Measurements from ENCODE around the gene HCRTR1. TPM values are rescaled to one million over a fixed set of nuclear protein-coding genes. Genes with fewer than 3 reads are reported as not detected.
"Not testable (repeated sequence)": the region's sequence is repeated elsewhere in the genome, so short reads cannot be mapped to it uniquely, and the experiment has no call there.

The HCRTR1 gene
- total RNA-seq, 2 experiments from 2014 or later = not detected

DNA sequence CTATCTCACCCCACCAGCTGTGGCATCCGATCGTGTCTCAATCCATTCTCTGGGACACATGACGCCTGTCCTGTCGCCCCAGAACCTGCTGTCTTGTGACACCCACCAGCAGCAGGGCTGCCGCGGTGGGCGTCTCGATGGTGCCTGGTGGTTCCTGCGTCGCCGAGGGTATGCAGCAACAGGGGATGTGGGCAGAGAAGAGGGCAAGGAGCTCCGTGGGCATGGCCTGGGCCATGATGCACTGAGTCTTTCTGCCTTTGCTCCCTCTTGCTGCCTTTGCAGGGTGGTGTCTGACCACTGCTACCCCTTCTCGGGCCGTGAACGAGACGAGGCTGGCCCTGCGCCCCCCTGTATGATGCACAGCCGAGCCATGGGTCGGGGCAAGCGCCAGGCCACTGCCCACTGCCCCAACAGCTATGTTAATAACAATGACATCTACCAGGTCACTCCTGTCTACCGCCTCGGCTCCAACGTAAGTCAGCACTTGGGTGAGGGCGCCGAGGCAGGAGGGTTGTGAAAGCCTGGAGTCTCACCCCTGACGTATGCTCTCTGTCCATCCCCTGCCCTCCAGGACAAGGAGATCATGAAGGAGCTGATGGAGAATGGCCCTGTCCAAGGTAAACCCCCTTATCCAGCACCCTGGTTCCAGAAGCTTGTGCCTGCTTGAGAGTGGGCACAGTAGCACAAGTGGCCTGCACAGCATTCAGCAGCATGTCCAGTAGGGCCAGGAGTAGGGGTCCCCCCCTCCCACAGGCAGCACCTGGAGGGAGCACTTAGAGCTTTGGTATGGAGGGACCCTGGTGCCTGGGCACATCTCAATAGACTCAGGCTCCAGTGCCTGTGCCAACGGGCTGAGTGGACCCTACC, 32.4 kb upstream of the HCRTR1 start:
- intact Hi-C loops (cut with micrococcal nuclease) = no loop called here
- CTCF ChIA-PET = no interaction called here

DNA sequence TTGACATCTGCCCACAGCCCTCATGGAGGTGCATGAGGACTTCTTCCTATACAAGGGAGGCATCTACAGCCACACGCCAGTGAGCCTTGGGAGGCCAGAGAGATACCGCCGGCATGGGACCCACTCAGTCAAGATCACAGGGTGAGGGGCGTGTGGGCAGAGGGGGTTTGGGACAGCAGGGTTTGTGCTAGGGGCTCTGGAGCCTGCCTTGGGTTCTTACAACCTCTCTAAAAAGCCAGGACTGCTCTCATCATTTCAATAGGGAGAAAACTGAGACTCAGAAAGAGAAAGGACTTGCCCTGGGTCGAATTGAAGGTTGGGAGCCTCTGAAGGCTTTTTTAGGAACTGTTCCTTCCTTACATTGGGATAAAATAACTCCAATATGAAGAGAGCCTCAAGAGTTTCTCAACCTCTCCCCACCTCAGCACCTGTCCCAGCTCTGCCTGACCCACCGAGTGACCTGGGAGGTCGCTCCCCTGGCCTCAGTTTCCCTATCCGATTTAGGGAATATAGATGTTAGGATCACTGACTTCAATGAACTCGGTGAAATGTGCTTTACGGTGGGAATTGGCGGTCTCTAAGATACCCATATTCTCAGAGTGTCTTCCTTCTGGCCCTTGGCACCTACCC, 31.6 kb upstream of the HCRTR1 start:
- intact Hi-C loops (cut with micrococcal nuclease) = no loop called here
- peaks cover 2% of the 10 kb centered on the region for H3K4me1 Mint-ChIP-seq (ENCODE audit: low read depth)
- CTCF ChIA-PET = no interaction called here
- H3K36me3 Mint-ChIP-seq (ENCODE audit: low read depth) = no peaks in the 10 kb centered on the region
- no peak overlapping the region for H3K4me3 Mint-ChIP-seq
- H3K27me3 Mint-ChIP-seq (ENCODE audit: low read depth) = peaks cover 14% of the 10 kb centered on the region
- no peak for DNase-seq
- no peak overlapping the region for H3K27ac Mint-ChIP-seq
- no peaks in the 10 kb centered on the region for H3K9me3 Mint-ChIP-seq

More for the DNA sequence above, 32.4 kb upstream of the HCRTR1 start:
- Mint-ChIP-seq H3K4me1 (ENCODE audit: low read depth) (peaks cover 2% of the 10 kb centered on the region), H3K9me3 (no peaks in the 10 kb centered on the region), H3K27ac (no peak overlapping the region), H3K4me3 (no peak overlapping the region), H3K27me3 (ENCODE audit: low read depth) (peaks cover 14% of the 10 kb centered on the region), H3K36me3 (ENCODE audit: low read depth) (no peaks in the 10 kb centered on the region)
- no peak for DNase-seq

DNA sequence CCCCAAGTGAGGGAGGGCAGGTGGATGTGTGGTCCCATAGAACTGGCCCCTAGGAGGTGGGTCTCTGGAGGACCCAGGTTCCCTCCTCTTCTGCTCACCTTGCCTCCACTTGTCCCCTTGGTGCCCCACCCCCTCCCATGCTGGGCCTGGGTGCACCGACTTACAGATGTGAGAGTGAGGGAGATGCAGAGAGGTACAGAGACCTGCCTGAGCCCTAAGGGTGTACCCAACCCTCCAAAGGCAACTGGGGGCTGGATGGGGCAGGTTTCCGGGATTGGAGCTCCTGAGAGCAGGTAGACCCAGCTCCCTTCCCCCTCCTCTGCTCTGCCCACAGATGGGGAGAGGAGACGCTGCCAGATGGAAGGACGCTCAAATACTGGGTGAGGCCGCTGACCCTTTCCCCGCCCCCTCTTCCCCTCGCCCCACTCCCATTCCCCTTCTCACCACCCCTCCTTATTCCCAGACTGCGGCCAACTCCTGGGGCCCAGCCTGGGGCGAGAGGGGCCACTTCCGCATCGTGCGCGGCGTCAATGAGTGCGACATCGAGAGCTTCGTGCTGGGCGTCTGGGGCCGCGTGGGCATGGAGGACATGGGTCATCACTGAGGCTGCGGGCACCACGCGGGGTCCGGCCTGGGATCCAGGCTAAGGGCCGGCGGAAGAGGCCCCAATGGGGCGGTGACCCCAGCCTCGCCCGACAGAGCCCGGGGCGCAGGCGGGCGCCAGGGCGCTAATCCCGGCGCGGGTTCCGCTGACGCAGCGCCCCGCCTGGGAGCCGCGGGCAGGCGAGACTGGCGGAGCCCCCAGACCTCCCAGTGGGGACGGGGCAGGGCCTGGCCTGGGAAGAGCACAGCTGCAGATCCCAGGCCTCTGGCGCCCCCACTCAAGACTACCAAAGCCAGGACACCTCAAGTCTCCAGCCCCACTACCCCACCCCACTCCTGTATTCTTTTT, 30.8 kb upstream of the HCRTR1 start:
- Mint-ChIP-seq H3K4me1 (ENCODE audit: low read depth) (peaks cover 2% of the 10 kb centered on the region), H3K36me3 (ENCODE audit: low read depth) (no peaks in the 10 kb centered on the region), H3K4me3 (no peak overlapping the region), H3K9me3 (no peaks in the 10 kb centered on the region), H3K27ac (no peak overlapping the region), H3K27me3 (ENCODE audit: low read depth) (peaks cover 14% of the 10 kb centered on the region)
- CTCF ChIA-PET = interaction anchor here (1.6 kb wide), 1 partner anchor 119 kb away, joined by 3 read pairs; no protein-coding TSS in a partner anchor
- intact Hi-C loops (cut with micrococcal nuclease) = no loop called here
- no peak for DNase-seq

DNA sequence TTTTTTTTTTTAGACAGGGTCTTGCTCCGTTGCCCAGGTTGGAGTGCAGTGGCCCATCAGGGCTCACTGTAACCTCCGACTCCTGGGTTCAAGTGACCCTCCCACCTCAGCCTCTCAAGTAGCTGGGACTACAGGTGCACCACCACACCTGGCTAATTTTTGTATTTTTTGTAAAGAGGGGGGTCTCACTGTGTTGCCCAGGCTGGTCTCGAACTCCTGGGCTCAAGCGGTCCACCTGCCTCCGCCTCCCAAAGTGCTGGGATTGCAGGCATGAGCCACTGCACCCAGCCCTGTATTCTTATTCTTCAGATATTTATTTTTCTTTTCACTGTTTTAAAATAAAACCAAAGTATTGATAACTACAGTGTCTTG, 30.2 kb upstream of the HCRTR1 start:
- CTCF ChIA-PET = interaction anchor here (1.6 kb wide), 1 partner anchor 118 kb away, joined by 3 read pairs; no protein-coding TSS in a partner anchor
- H3K4me3 Mint-ChIP-seq; H3K9me3 Mint-ChIP-seq; H3K36me3 Mint-ChIP-seq (ENCODE audit: low read depth); H3K4me1 Mint-ChIP-seq (ENCODE audit: low read depth); H3K27ac Mint-ChIP-seq; DNase-seq; intact Hi-C loops (cut with micrococcal nuclease): not testable (repeated sequence)
- H3K27me3 Mint-ChIP-seq (ENCODE audit: low read depth) = peaks cover 14% of the 10 kb centered on the region

DNA sequence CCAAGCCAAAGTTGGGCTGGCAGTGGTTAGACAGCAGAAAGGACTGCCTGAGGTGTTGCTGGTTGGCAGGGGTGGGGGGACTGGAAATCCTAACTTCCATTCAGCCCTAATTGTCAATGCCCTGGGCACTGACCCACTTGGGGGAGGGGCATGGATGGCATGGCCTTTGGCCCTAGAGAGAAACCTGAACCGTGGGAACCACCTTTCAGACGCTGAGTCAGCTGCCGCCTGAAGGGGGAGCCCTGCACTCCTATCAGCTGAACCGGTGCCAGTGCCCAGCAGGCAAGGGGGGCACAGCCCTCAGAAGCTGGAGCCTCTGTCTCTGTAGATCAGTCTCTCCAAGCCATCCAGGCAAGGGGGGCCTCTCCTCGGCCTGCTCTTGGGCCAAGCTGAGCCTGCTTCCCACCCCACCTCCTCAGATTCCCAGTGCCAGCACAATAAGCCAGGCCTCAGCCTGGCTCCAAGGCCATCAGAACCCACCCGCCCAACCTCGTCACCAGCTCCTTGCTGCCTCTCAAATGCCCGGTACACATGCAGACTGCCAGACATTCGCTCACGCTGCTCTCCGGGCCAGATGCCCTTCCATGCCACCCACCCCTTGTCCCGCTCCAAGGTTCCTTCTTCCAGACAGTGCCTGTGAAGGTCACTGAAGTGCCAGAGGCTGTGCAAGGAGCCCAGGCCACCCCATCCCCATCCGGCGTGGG, 29.6 kb upstream of the HCRTR1 start:
- DNase-seq = peak; percentile 67
- CTCF ChIA-PET = interaction anchor here (1.6 kb wide), 1 partner anchor 117 kb away, joined by 3 read pairs; no protein-coding TSS in a partner anchor
- intact Hi-C loops (cut with micrococcal nuclease) = no loop called here
- Mint-ChIP-seq H3K27ac (no peak overlapping the region), H3K36me3 (ENCODE audit: low read depth) (no peaks in the 10 kb centered on the region), H3K9me3 (no peaks in the 10 kb centered on the region), H3K4me3 (no peak overlapping the region), H3K27me3 (ENCODE audit: low read depth) (peaks cover 14% of the 10 kb centered on the region), H3K4me1 (ENCODE audit: low read depth) (peaks cover 2% of the 10 kb centered on the region)

DNA sequence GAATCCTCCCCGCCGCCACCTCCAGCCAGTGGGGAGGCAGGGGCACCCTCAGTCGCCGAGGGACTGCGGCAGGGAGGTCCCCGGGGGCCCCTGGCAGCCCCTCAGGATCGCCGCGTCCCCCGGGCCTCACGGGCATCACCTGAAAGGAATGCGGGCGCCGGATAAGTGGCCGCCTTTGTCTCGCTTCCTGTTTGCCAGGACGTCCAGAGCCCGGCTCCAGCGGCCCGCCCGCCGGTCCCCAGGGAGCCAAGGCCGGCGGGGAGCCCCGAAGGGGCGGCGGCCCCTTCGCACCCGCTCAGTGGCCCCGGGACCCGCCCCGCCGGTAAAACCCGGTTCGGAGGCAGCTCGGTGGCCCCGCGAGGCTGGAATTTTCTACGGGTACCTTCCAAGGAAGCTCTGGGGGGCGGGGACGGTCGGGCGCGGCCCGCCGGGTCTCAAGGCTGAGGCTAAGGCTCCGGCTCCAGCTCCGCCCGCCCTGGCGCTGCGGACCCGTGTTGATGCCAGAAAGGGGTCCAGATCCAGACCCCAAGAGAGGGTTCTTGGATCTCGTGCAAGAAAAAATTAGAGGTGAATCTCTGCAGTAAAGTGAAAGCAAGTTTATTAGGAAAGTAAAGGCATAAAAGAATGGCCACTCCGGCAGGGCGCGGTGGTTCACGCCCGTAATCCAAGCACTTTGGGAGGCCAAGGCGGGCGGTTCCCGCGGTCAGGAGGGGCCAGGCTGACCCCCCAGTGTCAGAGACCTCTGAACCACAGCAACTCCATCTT, 28.6 kb upstream of the HCRTR1 start:
- Mint-ChIP-seq H3K36me3 (ENCODE audit: low read depth) (no peaks in the 10 kb centered on the region), H3K27ac (no peak overlapping the region), H3K27me3 (ENCODE audit: low read depth) (peaks cover 16% of the 10 kb centered on the region), H3K9me3 (no peaks in the 10 kb centered on the region), H3K4me1 (ENCODE audit: low read depth) (peaks cover 2% of the 10 kb centered on the region), H3K4me3 (no peak overlapping the region)
- DNase-seq = no peak
- CTCF ChIA-PET = no interaction called here
- intact Hi-C loops (cut with micrococcal nuclease) = no loop called here

DNA sequence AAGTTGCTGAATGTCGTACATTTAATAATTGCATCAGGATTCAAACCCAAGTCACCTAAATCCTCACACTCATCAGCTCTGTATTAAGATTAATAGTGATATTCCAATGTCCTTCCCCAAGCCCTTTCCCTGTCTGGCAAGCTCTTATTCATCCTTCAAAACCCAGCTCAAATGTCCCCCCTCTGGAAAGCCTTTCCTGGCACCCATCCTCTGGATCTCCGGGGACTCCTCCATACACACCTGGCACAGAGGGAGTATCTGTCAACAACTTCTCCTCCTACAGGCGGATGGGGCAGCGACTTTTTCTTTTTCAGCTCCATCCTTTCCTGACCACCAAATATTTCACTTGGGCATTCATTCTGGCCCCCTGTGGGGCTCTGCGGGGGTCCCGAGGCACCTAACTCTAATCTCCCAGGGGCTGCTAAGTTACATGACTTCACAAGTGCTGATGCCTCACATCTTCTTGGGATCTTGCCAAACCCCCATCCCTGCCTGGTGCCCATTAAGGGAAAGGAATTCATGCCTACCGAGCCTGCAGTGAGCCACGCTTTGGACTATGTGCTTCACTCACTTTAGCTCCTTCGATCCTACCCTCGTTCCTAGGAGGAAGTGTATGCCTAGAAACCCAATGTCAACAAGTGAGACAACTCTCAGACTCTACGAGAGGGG, 25.9 kb upstream of the HCRTR1 start:
- DNase-seq = no peak
- H3K4me3 Mint-ChIP-seq = no peak overlapping the region
- H3K4me1 Mint-ChIP-seq (ENCODE audit: low read depth) = peaks cover 2% of the 10 kb centered on the region
- no peaks in the 10 kb centered on the region for H3K9me3 Mint-ChIP-seq
- peaks cover 18% of the 10 kb centered on the region for H3K27me3 Mint-ChIP-seq (ENCODE audit: low read depth)
- CTCF ChIA-PET = interaction anchor here (0.9 kb wide), 1 partner anchor 48 kb away, joined by 4 read pairs; no protein-coding TSS in a partner anchor
- intact Hi-C loops (cut with micrococcal nuclease) = no loop called here
- no peak overlapping the region for H3K27ac Mint-ChIP-seq
- H3K36me3 Mint-ChIP-seq (ENCODE audit: low read depth) = no peaks in the 10 kb centered on the region

DNA sequence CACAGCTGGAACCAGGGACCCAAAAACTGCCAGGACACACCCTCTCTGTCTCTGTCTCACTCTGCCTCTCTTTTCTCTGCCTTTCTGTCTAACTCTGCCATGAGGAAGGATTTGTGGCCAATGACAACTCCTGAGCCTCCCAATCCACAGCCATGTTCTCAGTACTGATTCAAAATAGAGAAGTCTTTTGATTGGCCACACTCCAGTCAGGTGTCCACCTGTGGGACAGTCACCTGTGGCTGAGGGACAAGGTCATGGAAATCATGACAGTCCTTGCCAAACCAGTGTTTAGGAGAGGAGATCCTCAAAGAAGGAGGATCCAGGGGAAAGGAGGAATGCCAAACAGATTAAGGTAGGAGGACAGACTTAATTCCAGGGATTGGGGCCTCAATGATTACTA, 25.4 kb upstream of the HCRTR1 start:
- peaks cover 2% of the 10 kb centered on the region for H3K4me1 Mint-ChIP-seq (ENCODE audit: low read depth)
- no peak overlapping the region for H3K4me3 Mint-ChIP-seq
- H3K27me3 Mint-ChIP-seq (ENCODE audit: low read depth) = peaks cover 18% of the 10 kb centered on the region
- CTCF ChIA-PET = no interaction called here
- no peaks in the 10 kb centered on the region for H3K36me3 Mint-ChIP-seq (ENCODE audit: low read depth)
- H3K9me3 Mint-ChIP-seq = no peaks in the 10 kb centered on the region
- intact Hi-C loops (cut with micrococcal nuclease) = no loop called here
- DNase-seq = no peak
- H3K27ac Mint-ChIP-seq = no peak overlapping the region

DNA sequence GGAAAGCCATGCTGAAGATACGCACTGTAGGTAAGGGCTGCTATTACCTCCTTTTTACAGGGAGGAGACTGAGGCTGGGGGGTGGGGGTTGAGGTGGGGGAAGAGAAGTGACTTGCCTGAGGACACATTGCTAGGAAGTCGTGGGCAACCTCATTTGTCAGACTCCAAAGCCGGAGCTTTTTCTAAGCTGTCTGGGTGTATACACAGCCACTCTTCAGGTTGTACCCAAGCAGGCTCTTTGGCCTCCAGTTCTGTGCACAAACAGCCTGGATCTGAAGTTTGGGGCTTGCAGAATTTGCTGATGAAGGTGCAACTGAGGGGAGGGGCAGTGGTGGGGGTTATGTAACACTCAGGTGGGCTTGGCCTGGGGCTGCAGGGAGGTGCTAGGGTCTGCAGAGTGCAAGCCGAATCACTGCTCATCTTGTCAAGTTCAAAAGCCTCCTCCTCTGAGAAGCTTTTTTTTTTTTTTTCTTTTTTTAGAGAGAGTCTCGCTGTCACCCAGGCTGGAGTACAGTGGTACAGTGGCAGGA, 24.3 kb upstream of the HCRTR1 start:
- CTCF ChIA-PET = no interaction called here
- H3K27me3 Mint-ChIP-seq (ENCODE audit: low read depth) = peaks cover 11% of the 10 kb centered on the region
- H3K4me1 Mint-ChIP-seq (ENCODE audit: low read depth) = no peaks in the 10 kb centered on the region
- H3K27ac Mint-ChIP-seq = no peak overlapping the region
- H3K9me3 Mint-ChIP-seq = no peaks in the 10 kb centered on the region
- intact Hi-C loops (cut with micrococcal nuclease) = no loop called here
- no peak overlapping the region for H3K4me3 Mint-ChIP-seq
- no peaks in the 10 kb centered on the region for H3K36me3 Mint-ChIP-seq (ENCODE audit: low read depth)
- DNase-seq = no peak

DNA sequence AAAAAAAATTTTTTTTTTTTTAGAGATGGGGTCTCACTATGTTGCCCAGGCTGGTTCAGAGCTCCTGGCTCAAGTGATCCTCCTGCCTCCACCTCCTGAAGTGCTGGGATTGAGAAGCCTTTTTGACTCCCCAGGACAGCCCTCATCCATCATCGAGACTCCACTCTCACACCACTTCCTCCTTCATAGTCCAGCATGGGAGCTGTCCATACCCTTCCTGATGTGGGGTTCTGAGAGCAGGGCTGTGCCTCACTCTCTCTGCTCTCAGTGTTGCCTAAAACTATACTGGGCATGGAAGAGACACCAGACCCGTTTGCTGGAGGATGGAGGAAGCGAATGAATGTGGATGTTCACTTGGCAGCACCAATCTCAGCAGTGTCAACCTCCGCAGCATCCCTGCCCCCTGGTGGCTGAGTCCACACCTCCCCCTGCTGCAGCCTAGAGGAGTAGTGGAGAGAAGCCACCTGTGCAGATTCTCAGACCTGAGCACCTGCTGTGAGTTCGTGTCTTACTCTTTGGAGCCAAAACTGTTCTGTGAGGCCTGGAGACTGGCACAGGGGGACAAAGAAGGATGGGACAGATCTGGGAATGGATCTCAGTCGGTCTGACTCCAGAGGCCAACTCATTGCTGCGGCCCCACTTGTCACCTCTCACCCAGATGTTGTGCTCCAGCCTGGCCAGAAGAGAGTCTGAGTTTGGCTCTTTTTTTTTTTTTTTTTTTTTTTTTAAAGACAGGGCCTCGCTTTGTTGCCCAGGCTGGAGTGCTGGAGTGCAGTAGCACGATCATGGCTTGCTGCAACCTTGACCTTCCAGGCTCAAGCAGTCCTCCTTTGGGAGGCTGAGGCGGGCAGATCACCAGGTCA, 23.5 kb upstream of the HCRTR1 start:
- peak; percentile 83 for DNase-seq
- Mint-ChIP-seq H3K27me3 (ENCODE audit: low read depth) (peaks cover 10% of the 10 kb centered on the region), H3K4me3 (no peak overlapping the region), H3K9me3 (no peaks in the 10 kb centered on the region), H3K36me3 (ENCODE audit: low read depth) (no peaks in the 10 kb centered on the region), H3K4me1 (ENCODE audit: low read depth) (no peaks in the 10 kb centered on the region), H3K27ac (no peak overlapping the region)
- CTCF ChIA-PET = interaction anchor here (0.6 to 1.2 kb wide), 3 partner anchors 25 to 158 kb away, joined by 3 to 7 read pairs (median 3); no protein-coding TSS in a partner anchor
- intact Hi-C loops (cut with micrococcal nuclease) = loop anchor here (1.0 kb wide), 1 partner anchor 30 kb away; no protein-coding TSS in a partner anchor
